H1 (cell line): ENCODE data around the gene FANK1. TPM values are rescaled to one million over a fixed set of nuclear protein-coding genes. Genes with fewer than 3 reads are reported as not detected.

Experiments used
- CTCF ChIA-PET: fragments of 300-600 bp; sonication (Branson Sonifier 250); formaldehyde crosslinking; loops from one replicate; lab custom pipeline; 2021; ENCODE audit not compliant: partially characterized antibody; lab: Charles Lee
- POLR2A ChIA-PET: fragments of 300-600 bp; sonication (Branson Sonifier 250); formaldehyde crosslinking; loops from one replicate; lab custom pipeline; 2021; ENCODE audit warnings: inconsistent platforms; ENCODE audit not compliant: partially characterized antibody; lab: Charles Lee
- DNase-seq, 2 experiments: peaks; one replicate each; pipeline versions ENCODE4 v3.0.0 to v3.0.0-alpha.2; 2010 to 2022; ENCODE audit warnings: low spot score in 2 of 2, low read depth in 1 of 2, mixed read lengths in 1 of 2
- FAIRE-seq: peaks from 2 replicates; lab custom pipeline; 2011; peaks lifted over from hg19 to GRCh38; lab: Jason Lieb, UNC
- H2AFZ ChIP-seq: 2 replicates; pipeline ENCODE4 v1.8.1; 2012; ENCODE audit warnings: low read length, inconsistent platforms
- H2AK5ac ChIP-seq: 2 replicates; pipeline ENCODE4 v1.6.1; 2013; ENCODE audit warnings: low read depth, low read length
- H2BK120ac ChIP-seq: replicated peaks from 2 replicates; pipeline ENCODE3; 2013; ENCODE audit warnings: low read depth, low read length, inconsistent platforms
- H2BK12ac ChIP-seq: 2 replicates; pipeline ENCODE4 v1.6.1; 2013; ENCODE audit warnings: low read depth, low read length
- H2BK15ac ChIP-seq: 2 replicates; pipeline ENCODE4 v1.6.1; 2013; ENCODE audit warnings: low read length
- H2BK20ac ChIP-seq: 2 replicates; pipeline ENCODE4 v1.6.1; 2013; ENCODE audit warnings: low read length
- H2BK5ac ChIP-seq: 2 replicates; pipeline ENCODE4 v1.6.1; 2013; ENCODE audit warnings: low read depth, low read length
- H3K14ac ChIP-seq: 2 replicates; pipeline ENCODE4 v1.6.1; 2013; ENCODE audit warnings: inconsistent platforms; ENCODE audit not compliant: insufficient read length
- H3K18ac ChIP-seq: 2 replicates; pipeline ENCODE4 v1.6.1; 2013; ENCODE audit warnings: low read length; ENCODE audit errors: extremely low read depth
- H3K23ac ChIP-seq: 2 replicates; pipeline ENCODE4 v1.6.1; 2013; ENCODE audit warnings: inconsistent platforms; ENCODE audit not compliant: insufficient read length
- H3K23me2 ChIP-seq: 2 replicates; pipeline ENCODE4 v1.6.1; 2013; ENCODE audit warnings: low read depth, low read length
- H3K27ac ChIP-seq: 2 replicates; pipeline ENCODE4 v1.6.1; 2011; ENCODE audit warnings: low read depth, low read length, inconsistent platforms
- H3K27me3 ChIP-seq, 4 experiments: replicated peaks in 1 of 4; 1 replicate in 1 of 4; 2 replicates in 3 of 4; pipeline versions ENCODE4 v1.6.1 to v1.8.1; 2011 to 2013; ENCODE audit warnings: low read length in 3 of 4, mild to moderate bottlenecking in 3 of 4, inconsistent platforms in 2 of 4, mixed read lengths in 2 of 4, moderate library complexity in 1 of 4; ENCODE audit not compliant: control insufficient read depth in 3 of 4, insufficient read depth in 3 of 4; ENCODE audit errors: extremely low read depth in 1 of 4
- H3K36me3 ChIP-seq, 4 experiments: 2 replicates each; pipeline versions ENCODE4 v1.6.1 to v1.8.1; 2011 to 2013; ENCODE audit warnings: mild to moderate bottlenecking in 4 of 4, low read length in 3 of 4, moderate library complexity in 2 of 4, control low read depth in 1 of 4, inconsistent platforms in 1 of 4; ENCODE audit not compliant: insufficient read depth in 4 of 4, control insufficient read depth in 2 of 4
- H3K4ac ChIP-seq: replicated peaks from 2 replicates; pipeline ENCODE3; 2013; ENCODE audit warnings: low read length, low read depth, mixed read lengths, inconsistent platforms; ENCODE audit not compliant: insufficient read length
- H3K4me1 ChIP-seq, 4 experiments: replicated peaks in 1 of 4; 1 replicate in 1 of 4; 2 replicates in 3 of 4; pipeline versions ENCODE4 v1.6.1 to v1.8.1; 2011 to 2013; ENCODE audit warnings: low read length in 3 of 4, inconsistent platforms in 2 of 4, mixed read lengths in 1 of 4; ENCODE audit not compliant: insufficient read depth in 4 of 4, control insufficient read depth in 3 of 4
- H3K4me2 ChIP-seq, 2 experiments: 2 replicates each; pipeline versions ENCODE4 v1.6.1 to v1.8.1; 2011 to 2013; ENCODE audit warnings: low read depth in 2 of 2, low read length in 2 of 2, control low read depth in 1 of 2, inconsistent platforms in 1 of 2, mild to moderate bottlenecking in 1 of 2; ENCODE audit not compliant: insufficient read depth in 1 of 2
- H3K4me3 ChIP-seq, 4 experiments: fragments of 200-600, 300-600 bp in 1 of 4; sonication (generic), shearing (Covaris generic), sonication (Bioruptor Twin) in 1 of 4; 2 replicates each; pipeline versions ENCODE4 v1.5.1 to v1.8.1; 2011 to 2016; ENCODE audit warnings: low read length in 4 of 4, low read depth in 3 of 4, control low read depth in 2 of 4, inconsistent platforms in 2 of 4, mild to moderate bottlenecking in 2 of 4, mixed read lengths in 1 of 4, moderate library complexity in 1 of 4; ENCODE audit not compliant: insufficient read depth in 2 of 4; ENCODE audit errors: extremely low read depth in 1 of 4
- H3K56ac ChIP-seq: replicated peaks from 2 replicates; pipeline ENCODE3; 2013; ENCODE audit warnings: low read depth, mild to moderate bottlenecking, mixed read lengths, low read length, inconsistent platforms; ENCODE audit not compliant: insufficient read length
- H3K79me1 ChIP-seq: 2 replicates; pipeline ENCODE4 v1.6.1; 2013; ENCODE audit warnings: low read depth, low read length, control low read depth
- H3K79me2 ChIP-seq, 2 experiments: 2 replicates each; pipeline versions ENCODE4 v1.6.1 to v1.8.1; 2012 to 2013; ENCODE audit warnings: low read length in 2 of 2, mild to moderate bottlenecking in 2 of 2, inconsistent platforms in 1 of 2; ENCODE audit not compliant: insufficient read depth in 2 of 2, control insufficient read depth in 1 of 2
- H3K9ac ChIP-seq, 4 experiments: replicated peaks in 1 of 4; 1 replicate in 1 of 4; 2 replicates in 3 of 4; pipeline versions ENCODE4 v1.6.1 to v1.8.1; 2011 to 2013; ENCODE audit warnings: low read depth in 3 of 4, low read length in 3 of 4, control low read depth in 2 of 4, mild to moderate bottlenecking in 2 of 4, moderate library complexity in 2 of 4, inconsistent platforms in 1 of 4; ENCODE audit errors: extremely low read depth in 1 of 4
- H3K9me3 ChIP-seq, 2 experiments: 2 replicates each; pipeline versions ENCODE4 v1.6.1 to v1.8.1; 2012 to 2013; ENCODE audit warnings: mild to moderate bottlenecking in 2 of 2, moderate library complexity in 2 of 2, control low read depth in 1 of 2, inconsistent platforms in 1 of 2, low read depth in 1 of 2, low read length in 1 of 2, mixed read lengths in 1 of 2; ENCODE audit not compliant: insufficient read depth in 2 of 2
- H4K20me1 ChIP-seq, 2 experiments: replicated peaks in 1 of 2; 2 replicates each; pipeline versions ENCODE3 to v1.8.1; 2011 to 2013; ENCODE audit warnings: inconsistent platforms in 2 of 2, low read length in 2 of 2, mild to moderate bottlenecking in 1 of 2; ENCODE audit not compliant: insufficient read depth in 2 of 2, control insufficient read depth in 1 of 2
- H4K5ac ChIP-seq: 2 replicates; pipeline ENCODE4 v1.6.1; 2013; ENCODE audit warnings: low read length, low read depth, mixed read lengths, inconsistent platforms; ENCODE audit not compliant: insufficient read length
- H4K8ac ChIP-seq: 2 replicates; pipeline ENCODE4 v1.8.0; 2013; ENCODE audit warnings: mild to moderate bottlenecking, moderate library complexity, low read length, inconsistent platforms; ENCODE audit not compliant: insufficient read depth; ENCODE audit errors: extremely low read depth
- H4K91ac ChIP-seq: replicated peaks from 2 replicates; pipeline ENCODE3; 2013; ENCODE audit warnings: low read length, mixed read lengths, inconsistent platforms; ENCODE audit not compliant: insufficient read length
- CBX8 ChIP-seq: fragments of 300-800, 300-1000 bp; sonication (generic); IDR thresholded peaks from 2 replicates; pipeline ENCODE4 v1.7.1; 2016; ENCODE audit warnings: low read depth, low read length, borderline replicate concordance
- CTCF ChIP-seq, 3 experiments: IDR thresholded peaks; 1 replicate in 2 of 3; 2 replicates in 1 of 3; pipeline versions ENCODE4 v1.5.1 to v1.6.1; 2011; ENCODE audit warnings: low read length in 3 of 3, mild to moderate bottlenecking in 3 of 3, inconsistent platforms in 2 of 3, low read depth in 1 of 3, moderate library complexity in 1 of 3; ENCODE audit not compliant: insufficient read depth in 1 of 3; ENCODE audit errors: control extremely low read depth in 1 of 3
- EZH2 ChIP-seq: fragments of 200-600 bp; sonication (generic); IDR thresholded peaks from 2 replicates; pipeline ENCODE4 v1.7.1; 2012; ENCODE audit warnings: low read depth, mild to moderate bottlenecking, moderate library complexity, low read length, inconsistent platforms; ENCODE audit not compliant: severe bottlenecking
- HDAC6 ChIP-seq: IDR thresholded peaks from one replicate; pipeline ENCODE4 v1.7.1; 2012; ENCODE audit warnings: low read depth, mild to moderate bottlenecking, inconsistent platforms, low read length, moderate library complexity
- JUND ChIP-seq: IDR thresholded peaks from 2 replicates; pipeline ENCODE4 v1.6.1; 2011; ENCODE audit warnings: mild to moderate bottlenecking, improper control_type of control experiment, low read length
- KDM5A ChIP-seq: fragments of 200-600 bp; IDR thresholded peaks from 2 replicates; pipeline ENCODE4 v1.7.1; 2012; ENCODE audit warnings: mild to moderate bottlenecking, low read length, inconsistent platforms, mixed read lengths
- SRF ChIP-seq: IDR thresholded peaks from 2 replicates; pipeline ENCODE4 v1.6.1; 2011; ENCODE audit warnings: mild to moderate bottlenecking, low read depth, low read length, moderate library complexity
- WGBS, 2 experiments: shearing (Covaris generic) in 1 of 2; methylation state at CpG; one replicate each; pipeline versions ENCODE4 v1.1.6 to v1.1.7; 2013 to 2015; ENCODE audit warnings: low lambda C conversion rate in 2 of 2, mixed read lengths in 2 of 2, inconsistent platforms in 1 of 2, low coverage in 1 of 2, missing lambda C conversion rate in 1 of 2; ENCODE audit not compliant: insufficient replicate concordance in 2 of 2, insufficient coverage in 1 of 2, insufficient read length in 1 of 2; ENCODE audit errors: extremely low coverage in 1 of 2, missing lambda C conversion rate in 1 of 2; 5-methylcytosine and 5-hydroxymethylcytosine counted together
- polyA plus RNA-seq, 7 experiments: library from polyadenylated mRNA; depleted of rRNA in 3 of 7; stranded (reverse) in 5 of 7; unstranded in 2 of 7; fragments of >200 nt in 5 of 7; fragments of 200-250 nt in 2 of 7; gene quantifications; 1 replicate in 5 of 7; 2 replicates in 1 of 7; 4 replicates in 1 of 7; pipeline versions ENCODE4 v1.2.1 to v1.2.3, GENCODE V29; 2011 to 2013; ENCODE audit warnings: missing spikeins in 2 of 7, mixed read lengths in 2 of 7
- total RNA-seq: library from RNA; stranded (reverse); fragmentation: NEBNext Ultra II Directional; extraction: Animal tissue kit (Norgen Biotek cat#: 25700); gene quantifications from 2 replicates; pipeline ENCODE4 v1.2.1, GENCODE V29; 2021
- TF ChIP-seq, protein P1 (sequence below): IDR thresholded peaks from 2 replicates; pipeline ENCODE4 v1.6.1; 2011; ENCODE audit warnings: low read length, improper control_type of control experiment

The FANK1 gene
- total and polyA plus RNA-seq, 2 of the 8 experiments (the other 6 are each of a cell fraction or from before 2014, with no cell fraction given), result 1.2 TPM; not detected in 1

DNA sequence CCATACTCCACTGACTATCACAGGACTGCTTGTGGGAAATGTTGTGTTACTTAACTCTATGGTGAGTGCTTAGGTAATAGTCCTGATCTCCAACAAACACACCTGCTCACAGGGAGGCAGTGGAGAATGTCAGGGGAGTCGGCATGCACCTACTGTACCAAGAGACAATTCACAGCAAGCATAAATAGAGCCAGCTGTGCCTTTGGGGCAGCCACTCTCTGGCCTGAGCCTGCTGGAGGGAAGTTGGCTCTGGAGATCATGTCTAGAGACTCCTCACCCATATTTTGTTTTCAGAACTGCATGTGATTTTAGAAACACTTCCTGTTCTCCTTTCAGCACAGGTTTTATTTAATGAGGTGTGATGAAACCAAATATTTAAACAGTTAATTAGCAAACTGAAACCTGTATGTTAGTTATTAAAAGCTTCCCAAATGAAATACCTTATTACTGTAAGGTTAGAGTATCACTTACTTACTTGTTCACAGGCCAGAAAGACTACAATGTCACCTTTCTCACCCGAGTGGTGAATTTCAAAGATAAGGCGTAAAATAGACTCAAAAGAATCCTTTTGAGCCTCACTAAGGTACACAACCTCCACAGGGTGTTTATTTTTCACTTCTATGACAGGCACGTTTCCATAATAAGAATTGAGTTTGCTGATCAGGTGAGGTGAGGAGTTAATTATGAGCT lies 37.1 kb upstream of the FANK1 start:
- POLR2A ChIA-PET, result interaction anchor here (0.6 to 0.8 kb wide), 3 partner anchors 20 to 23 kb away, joined by 3 read pairs; no protein-coding TSS in a partner anchor
- Histone ChIP-seq H3K27me3 (no peaks in the 10 kb centered on the region), H3K79me2 (no peaks in the 10 kb centered on the region), H2BK120ac (no peak overlapping the region), H3K4me1 (no peaks in the 10 kb centered on the region), H3K18ac (no peak overlapping the region), H2BK12ac (no peak overlapping the region), H3K9me3 (no peaks in the 10 kb centered on the region), H3K4me3 (no peak overlapping the region), H4K91ac (no peak overlapping the region), H3K23ac (no peak overlapping the region), H3K4ac (no peak overlapping the region), H2BK15ac (no peak overlapping the region), H3K36me3 (peaks cover 0 to 4% (median 0%) of the 10 kb centered on the region in 4 experiments; a peak in 4 of 8 replicates), H3K4me2 (no peak overlapping the region), H3K27ac (no peak overlapping the region), H3K79me1 (no peaks in the 10 kb centered on the region), H3K56ac (no peak overlapping the region), H2AK5ac (no peak overlapping the region), H3K14ac (no peak overlapping the region), H4K20me1 (no peaks in the 10 kb centered on the region), H4K8ac (no peak overlapping the region), H2AFZ (no peak overlapping the region), H3K9ac (no peak overlapping the region), H2BK20ac (no peak overlapping the region), H3K23me2 (no peaks in the 10 kb centered on the region), H4K5ac (no peak overlapping the region), H2BK5ac (no peak overlapping the region)
- WGBS, 2 experiments, result 94% methylated on average over 4 of the region's 4 CpGs; no CpG with 5 or more reads in 1 of the 2 experiments
- no peak for DNase-seq
- FAIRE-seq, result no peak
- CTCF ChIA-PET, result interaction anchor here (1.2 to 4.1 kb wide), 2 partner anchors 9 to 21 kb away, joined by 3 to 30 read pairs; no protein-coding TSS in a partner anchor
- TF ChIP-seq EZH2 (no peak), CTCF (IDR thresholded peaks at IDR 0.05; ENCODE audit: control extremely low read depth in 1 of 3, insufficient read depth in 1 of 3, low read depth in 1 of 3, low read length in 3 of 3) (no peak), SRF (no peak), JUND (no peak), CBX8 (no peak), KDM5A (no peak), HDAC6 (no peak)
- TF ChIP-seq, protein P1, sequence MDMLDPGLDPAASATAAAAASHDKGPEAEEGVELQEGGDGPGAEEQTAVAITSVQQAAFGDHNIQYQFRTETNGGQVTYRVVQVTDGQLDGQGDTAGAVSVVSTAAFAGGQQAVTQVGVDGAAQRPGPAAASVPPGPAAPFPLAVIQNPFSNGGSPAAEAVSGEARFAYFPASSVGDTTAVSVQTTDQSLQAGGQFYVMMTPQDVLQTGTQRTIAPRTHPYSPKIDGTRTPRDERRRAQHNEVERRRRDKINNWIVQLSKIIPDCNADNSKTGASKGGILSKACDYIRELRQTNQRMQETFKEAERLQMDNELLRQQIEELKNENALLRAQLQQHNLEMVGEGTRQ, result no peak
